Bronchial epithelial cell (primary cell): Measurements from ENCODE around the gene PIK3C3. TPM values are rescaled to one million over a fixed set of nuclear protein-coding genes. Genes with fewer than 3 reads are reported as not detected.
"Not testable (repeated sequence)": the region's sequence is repeated elsewhere in the genome, so short reads cannot be mapped to it uniquely, and the experiment has no call there.

Source experiments
- DNase-seq: peaks from one replicate; pipeline ENCODE4 v3.0.0-alpha.2; 2010; ENCODE audit warnings: low read depth
- FAIRE-seq: peaks from 2 replicates; lab custom pipeline; 2011; peaks lifted over from hg19 to GRCh38; lab: Jason Lieb, UNC
- H3K27me3 ChIP-seq: 2 replicates; pipeline ENCODE4 v1.5.1; 2011; ENCODE audit warnings: low read length; ENCODE audit not compliant: control insufficient read depth, insufficient read depth
- H3K36me3 ChIP-seq: 2 replicates; pipeline ENCODE4 v1.5.1; 2011; ENCODE audit warnings: low read length; ENCODE audit not compliant: control insufficient read depth, insufficient read depth
- H3K4me3 ChIP-seq: 2 replicates; pipeline ENCODE4 v1.5.1; 2011; ENCODE audit warnings: mild to moderate bottlenecking, low read depth, low read length, control low read depth
- CTCF ChIP-seq: IDR thresholded peaks from 2 replicates; pipeline ENCODE4 v1.5.1; 2011; ENCODE audit warnings: mild to moderate bottlenecking, moderate library complexity, low read length, control low read depth, inconsistent platforms; ENCODE audit not compliant: insufficient read depth, severe bottlenecking
- total RNA-seq: library from RNA; depleted of rRNA; stranded (reverse); fragments of >200 nt; gene quantifications from 2 replicates; pipeline ENCODE4 v1.2.1, GENCODE V29; 2014

PIK3C3 gene
- total RNA-seq, 1 donor from 2014 or later: 24.2 TPM

GRCh38 chr18:42004653-42005052 is 49.6 kb downstream of the PIK3C3 start:
- Histone ChIP-seq H3K4me3 (no peak overlapping the region), H3K27me3 (no peaks in the 10 kb centered on the region), H3K36me3 (peaks cover 7% of the 10 kb centered on the region)
- no peak for DNase-seq
- no peak for FAIRE-seq
- no peak for TF ChIP-seq CTCF

- no peak for DNase-seq
- H3K36me3 ChIP-seq: peaks cover 5% of the 10 kb centered on the region
- no peak overlapping the region for H3K4me3 ChIP-seq
- TF ChIP-seq CTCF: no peak
- FAIRE-seq: no peak
- no peaks in the 10 kb centered on the region for H3K27me3 ChIP-seq
These were observed 50.7 kb downstream of the PIK3C3 start for GRCh38 chr18:42005782-42006181.

DNA sequence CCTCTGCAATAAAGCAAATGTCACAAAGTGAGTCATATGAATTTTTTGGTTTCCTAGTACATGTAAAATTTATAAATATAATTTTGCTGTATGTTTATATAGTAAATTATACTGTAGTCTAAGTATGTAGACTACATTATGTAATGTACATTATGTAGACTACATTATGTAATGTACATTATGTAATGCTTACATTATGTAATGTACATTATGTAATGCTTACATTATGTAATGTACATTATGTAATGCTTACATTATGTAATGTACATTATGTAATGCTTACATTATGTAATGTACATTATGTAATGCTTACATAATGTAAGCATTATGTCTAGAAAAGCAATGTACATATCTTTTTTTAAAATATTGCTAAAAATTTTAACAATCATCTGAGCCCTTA is 54.4 kb downstream of the PIK3C3 start:
- peak; percentile 3 for DNase-seq
- not testable (repeated sequence) for H3K27me3 ChIP-seq, H3K36me3 ChIP-seq, FAIRE-seq, H3K4me3 ChIP-seq

- TF ChIP-seq CTCF: no peak
These were observed 56.0 kb downstream of the PIK3C3 start for GRCh38 chr18:42011053-42011452.

GRCh38 chr18:42018831-42019230 is 63.8 kb downstream of the PIK3C3 start:
- H3K36me3 ChIP-seq: peaks cover 1% of the 10 kb centered on the region
- FAIRE-seq (no peak), DNase-seq (no peak)
- TF ChIP-seq CTCF: no peak
- no peak overlapping the region for H3K4me3 ChIP-seq
- H3K27me3 ChIP-seq: no peaks in the 10 kb centered on the region

More at GRCh38 chr18:42011053-42011452, 56.0 kb downstream of the PIK3C3 start:
- DNase-seq (no peak), FAIRE-seq (no peak)
- no peaks in the 10 kb centered on the region for H3K27me3 ChIP-seq
- peaks cover 1% of the 10 kb centered on the region for H3K36me3 ChIP-seq
- no peak overlapping the region for H3K4me3 ChIP-seq

- TF ChIP-seq CTCF: no peak
- no peak for DNase-seq
- peaks cover 3% of the 10 kb centered on the region for H3K36me3 ChIP-seq
- H3K4me3 ChIP-seq: no peak overlapping the region
- no peak for FAIRE-seq
- H3K27me3 ChIP-seq: no peaks in the 10 kb centered on the region
These were observed 69.1 kb downstream of the PIK3C3 start for GRCh38 chr18:42024131-42024530.
